ENCODE results near the gene RIPOR3.
"Not testable (repeated sequence)": the region's sequence is repeated elsewhere in the genome, so short reads cannot be mapped to it uniquely, and the experiment has no call there.

The RIPOR3 gene

GRCh38 chr20:50557549-50558134, 133.7 kb downstream of the RIPOR3 start:
- DNase-seq (ENCODE audit: low read depth, low spot score), result no peak

- DNase-seq (ENCODE audit: low read depth, low spot score), result no peak
These were observed 135.7 kb downstream of the RIPOR3 start for GRCh38 chr20:50555662-50556061.

- DNase-seq (ENCODE audit: low read depth, low spot score), result no peak
These were observed 136.4 kb downstream of the RIPOR3 start for GRCh38 chr20:50554694-50555579.

GRCh38 chr20:50552979-50553378, 138.4 kb downstream of the RIPOR3 start:
- DNase-seq (ENCODE audit: low read depth, low spot score), result no peak

GRCh38 chr20:50551288-50551687, 140.1 kb downstream of the RIPOR3 start:
- no peak for DNase-seq (ENCODE audit: low read depth, low spot score)

- DNase-seq (ENCODE audit: low read depth, low spot score), result no peak
These were observed 140.8 kb downstream of the RIPOR3 start for GRCh38 chr20:50550531-50550930.

GRCh38 chr20:50548396-50548795, 142.9 kb downstream of the RIPOR3 start:
- DNase-seq (ENCODE audit: low read depth, low spot score), result no peak

GRCh38 chr20:50547964-50548363, 143.4 kb downstream of the RIPOR3 start:
- DNase-seq (ENCODE audit: low read depth, low spot score), result no peak

- DNase-seq (ENCODE audit: low read depth, low spot score), result no peak
These were observed 144.5 kb downstream of the RIPOR3 start for GRCh38 chr20:50546729-50547314.

- no peak for DNase-seq (ENCODE audit: low read depth, low spot score)
These were observed 146.2 kb downstream of the RIPOR3 start for GRCh38 chr20:50545126-50545525.

- no peak for DNase-seq (ENCODE audit: low read depth, low spot score)
These were observed 148.0 kb downstream of the RIPOR3 start for GRCh38 chr20:50543326-50543725.

GRCh38 chr20:50541606-50542041, 149.7 kb downstream of the RIPOR3 start:
- no peak for DNase-seq (ENCODE audit: low read depth, low spot score)

GRCh38 chr20:50540620-50541605, 150.4 kb downstream of the RIPOR3 start:
- DNase-seq (ENCODE audit: low read depth, low spot score), result no peak

GRCh38 chr20:50539798-50540197, 151.5 kb downstream of the RIPOR3 start:
- DNase-seq (ENCODE audit: low read depth, low spot score), result not testable (repeated sequence)

- no peak for DNase-seq (ENCODE audit: low read depth, low spot score)
These were observed 153.1 kb downstream of the RIPOR3 start for GRCh38 chr20:50538276-50538675.

GRCh38 chr20:50537546-50538201, 153.7 kb downstream of the RIPOR3 start:
- no peak for DNase-seq (ENCODE audit: low read depth, low spot score)

- no peak for DNase-seq (ENCODE audit: low read depth, low spot score)
These were observed 155.0 kb downstream of the RIPOR3 start for GRCh38 chr20:50536333-50536732.

All from activated naive CD8-positive, alpha-beta T cell treated with anti-CD3 and anti-CD28 coated beads, Interleukin-2, amount 50 U/mL, for 16 hours (primary cell).